ENCODE results near the gene FGL2.
"Not testable (repeated sequence)": the region's sequence is repeated elsewhere in the genome, so short reads cannot be mapped to it uniquely, and the experiment has no call there.

FGL2 gene

DNA sequence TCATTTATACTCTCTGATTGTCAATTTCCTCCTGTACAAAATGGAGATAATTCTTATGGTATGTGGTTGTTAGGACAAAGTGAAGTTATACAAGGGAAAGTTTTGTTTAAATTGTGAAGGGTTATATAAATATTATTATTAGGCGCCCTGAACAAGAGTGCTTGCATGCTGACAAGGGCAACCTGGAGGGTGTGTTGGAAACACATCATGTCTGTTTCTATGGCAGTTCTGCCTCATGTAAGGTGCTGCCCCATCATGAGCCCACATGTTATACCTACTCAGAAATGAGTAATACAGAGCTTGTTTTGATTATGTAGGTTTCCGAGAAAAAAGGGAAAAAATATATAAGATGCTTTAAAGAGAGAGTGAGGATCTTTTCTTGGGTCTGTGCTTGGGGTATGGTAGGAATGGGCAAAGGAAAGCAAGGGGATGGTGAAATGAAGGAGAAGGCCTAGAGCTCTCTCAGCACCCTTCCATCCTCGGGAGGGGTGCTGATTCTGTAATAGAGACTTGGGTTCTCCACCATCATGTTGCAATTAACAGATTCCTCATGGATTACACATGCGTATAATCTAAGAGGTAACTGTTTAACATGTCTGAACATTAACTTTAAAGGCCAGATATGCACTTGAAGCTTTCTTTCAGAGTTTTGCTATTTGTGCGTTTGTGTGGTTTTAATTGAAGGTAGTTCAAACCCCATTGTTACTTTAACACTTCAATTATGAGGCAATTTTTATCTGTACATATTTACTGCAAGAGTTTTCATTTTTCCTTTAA, 43.8 kb downstream of the FGL2 start:
- not testable (repeated sequence) for DNase-seq

DNA sequence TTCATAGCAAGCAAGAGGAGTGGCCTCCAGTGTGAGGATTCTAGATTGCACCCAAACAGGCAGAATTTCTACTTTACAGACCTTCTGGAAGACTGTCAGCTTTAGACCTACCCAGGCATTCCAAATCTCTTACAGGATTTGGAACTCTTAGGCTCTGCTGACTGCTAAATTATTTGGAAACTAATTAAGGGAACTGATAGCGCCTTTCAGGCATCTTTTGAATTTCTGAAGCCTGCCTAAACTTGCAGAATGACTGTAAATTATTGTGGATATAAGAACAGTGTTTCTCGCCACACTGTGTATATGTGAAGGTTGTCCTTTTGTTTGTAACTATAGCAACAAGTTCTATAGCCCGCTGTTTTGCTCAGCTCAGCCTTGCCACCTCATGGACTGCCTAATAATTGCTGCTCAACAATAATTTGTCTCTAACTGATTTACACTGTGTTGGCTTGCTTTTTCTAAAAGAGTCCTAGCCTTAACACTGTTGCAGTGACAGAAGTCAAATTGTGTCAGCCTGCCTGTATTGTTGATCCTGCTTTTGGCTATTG, 44.6 kb downstream of the FGL2 start:
- DNase-seq: not testable (repeated sequence)

DNA sequence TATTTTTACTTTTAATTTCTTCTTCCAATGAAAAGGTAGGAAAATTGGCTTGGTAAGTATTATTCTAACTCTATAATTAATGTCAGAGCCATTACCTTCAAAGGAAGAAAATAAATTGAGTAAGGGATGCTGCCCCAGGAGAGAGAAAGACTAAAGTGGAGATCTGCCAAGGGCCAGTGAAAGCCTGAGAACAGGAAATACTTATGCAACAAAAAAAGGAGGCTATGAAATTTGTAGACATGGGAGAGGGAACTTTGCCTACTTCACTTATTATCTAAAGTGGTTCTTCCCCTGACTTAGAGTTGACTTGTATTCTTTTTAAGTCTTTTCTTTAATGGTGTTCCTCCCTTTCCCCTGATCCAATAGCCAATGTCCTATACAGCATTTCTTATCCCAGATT, 47.4 kb downstream of the FGL2 start:
- DNase-seq: not testable (repeated sequence)

Data from NCI-H187 treated with DMSO at 0.1 percent for 48 hours (cell line).